Measurements from ENCODE around the gene NFKBIL1. TPM values are rescaled to one million over a fixed set of nuclear protein-coding genes. Genes with fewer than 3 reads are reported as not detected.
"Not testable (repeated sequence)": the region's sequence is repeated elsewhere in the genome, so short reads cannot be mapped to it uniquely, and the experiment has no call there.

NFKBIL1 gene, protein sequence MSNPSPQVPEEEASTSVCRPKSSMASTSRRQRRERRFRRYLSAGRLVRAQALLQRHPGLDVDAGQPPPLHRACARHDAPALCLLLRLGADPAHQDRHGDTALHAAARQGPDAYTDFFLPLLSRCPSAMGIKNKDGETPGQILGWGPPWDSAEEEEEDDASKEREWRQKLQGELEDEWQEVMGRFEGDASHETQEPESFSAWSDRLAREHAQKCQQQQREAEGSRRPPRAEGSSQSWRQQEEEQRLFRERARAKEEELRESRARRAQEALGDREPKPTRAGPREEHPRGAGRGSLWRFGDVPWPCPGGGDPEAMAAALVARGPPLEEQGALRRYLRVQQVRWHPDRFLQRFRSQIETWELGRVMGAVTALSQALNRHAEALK
- total RNA-seq, result 10 to 100 TPM in 1 of 2 donors, 1 to 10 TPM in 1; 5.6 to 27.0 TPM

DNA sequence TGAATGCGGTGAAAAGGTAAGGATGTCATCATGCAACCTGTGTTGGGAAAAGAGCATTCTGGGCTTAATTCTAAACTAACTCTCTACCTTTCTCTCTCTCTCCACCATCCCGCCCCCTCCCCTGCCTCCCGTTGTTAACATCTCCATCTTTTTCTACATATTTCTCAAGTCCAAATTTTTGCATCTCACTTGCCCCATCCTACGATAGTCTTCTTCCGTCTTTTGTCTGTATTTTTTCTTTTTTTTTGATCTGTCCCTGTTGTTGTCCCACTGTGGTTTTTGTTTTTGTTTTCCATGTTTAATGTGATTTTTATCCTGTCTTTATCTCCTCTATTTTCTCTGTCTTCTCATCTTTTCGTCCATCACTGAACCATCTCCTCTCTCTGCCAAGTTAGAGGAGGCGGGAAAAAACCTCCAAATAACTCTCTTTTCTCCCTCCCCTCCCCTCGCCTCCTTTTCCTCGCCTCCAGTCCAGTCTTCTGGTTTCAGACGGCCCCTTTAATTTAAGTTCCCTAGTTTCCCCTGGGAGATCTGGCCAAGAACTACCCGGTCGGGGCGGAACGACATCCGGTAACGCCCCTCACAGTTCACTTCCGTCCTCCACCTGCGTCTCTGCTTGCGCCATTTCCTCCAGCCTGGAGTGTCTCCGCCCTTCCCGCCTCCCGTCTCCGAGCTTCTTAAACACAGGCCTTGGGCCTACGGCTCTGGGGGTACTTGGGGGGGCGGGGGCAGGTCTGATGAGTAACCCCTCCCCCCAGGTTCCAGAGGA lies at the start of gene NFKBIL1:
Gene NFKBIL1, plus strand, starts transcription at position 651 of the 769 bp plus-strand sequence. Its CDS starts 87 bp downstream, at position 738.
- peak; percentile 93 to 96 (median 94) for DNase-seq
- H3K4me1 ChIP-seq, result peaks cover 30% of the 10 kb centered on the region
- peak within 1 kb of the TSS; percentile 56 to 85 (median 71) for H3K27ac ChIP-seq
- H3K27me3 ChIP-seq, result no peaks in the 10 kb centered on the region
- no peaks in the 10 kb centered on the region for H3K9me3 ChIP-seq
- peaks cover 0 to 3% of the 10 kb centered on the region in 2 donors for H3K36me3 ChIP-seq (replicated peaks in 1 of 2; ENCODE audit: insufficient read depth in 1 of 2, low read depth in 2 of 2)
- peak within 1 kb of the TSS; percentile 15 to 21 for H3K4me3 ChIP-seq
- TF ChIP-seq CTCF (IDR thresholded peaks at IDR 0.05) (peak in 2 of 7 experiments; percentile 2 to 3), POLR2A (IDR thresholded peaks at IDR 0.05) (peak in 2 of 3 donors; percentile 49 to 50)
- intact Hi-C loops (cut with DNase I), result loop anchor here (5.0 kb wide), 1 partner anchor 50 kb away; no protein-coding TSS in a partner anchor
- WGBS, 2 donors, result 1% methylated on average over 24 to 25 of the region's 25 CpGs
- peak; percentile 94 for ATAC-seq

DNA sequence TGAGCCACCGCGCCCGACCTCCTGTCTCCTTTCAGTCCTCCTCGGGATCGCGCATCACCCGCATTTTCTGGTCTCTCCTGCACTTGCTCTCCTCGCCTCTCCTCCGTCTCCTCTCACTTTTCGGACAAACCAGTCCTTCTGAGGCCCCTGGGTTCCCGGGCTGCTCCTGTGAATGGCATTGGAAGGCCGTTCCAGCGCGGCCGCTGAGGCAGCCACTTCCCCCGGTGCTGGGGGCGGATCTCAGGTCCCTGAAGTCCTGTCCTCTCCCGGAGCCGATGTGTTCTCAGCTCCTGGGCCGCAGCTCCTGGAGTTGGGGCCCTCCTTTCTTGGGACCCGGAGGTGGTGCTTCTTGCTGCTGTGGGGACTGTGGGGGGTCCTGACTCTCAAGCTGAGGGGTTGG lies 48.7 kb upstream of the NFKBIL1 start:
- peaks cover 23% of the 10 kb centered on the region for H3K4me1 ChIP-seq
- intact Hi-C loops (cut with DNase I), result loop anchor here (10.0 kb wide), 1 partner anchor 96 kb away; the partner anchor contains the start of gene NCR3
- TF ChIP-seq CTCF (IDR thresholded peaks at IDR 0.05), result no peak
- TF ChIP-seq POLR2A (IDR thresholded peaks at IDR 0.05), result no peak
- WGBS, 2 donors, result 19 to 25% methylated on average over 19 to 20 of the region's 21 CpGs
- H3K36me3 ChIP-seq (replicated peaks in 1 of 2; ENCODE audit: insufficient read depth in 1 of 2, low read depth in 2 of 2), result no peaks in the 10 kb centered on the region
- DNase-seq (peak in 1 of 4 donors; percentile 23), ATAC-seq (no peak)
- H3K27me3 ChIP-seq, result no peaks in the 10 kb centered on the region
- no peak overlapping the region for H3K27ac ChIP-seq
- no peak overlapping the region for H3K4me3 ChIP-seq
- H3K9me3 ChIP-seq, result no peaks in the 10 kb centered on the region

- WGBS, 2 donors, result 94% methylated on average over 2 of the region's 2 CpGs; no CpG with 5 or more reads in 1 of the 2 donors
- peaks cover 17% of the 10 kb centered on the region for H3K4me1 ChIP-seq
- not testable (repeated sequence) for DNase-seq; H3K4me3 ChIP-seq; H3K36me3 ChIP-seq (replicated peaks in 1 of 2; ENCODE audit: insufficient read depth in 1 of 2, low read depth in 2 of 2); H3K9me3 ChIP-seq; ATAC-seq; H3K27ac ChIP-seq; H3K27me3 ChIP-seq
- intact Hi-C loops (cut with DNase I), result loop anchor here (10.0 kb wide), 1 partner anchor 95 kb away; the partner anchor contains the start of gene NCR3
These were observed 47.8 kb upstream of the NFKBIL1 start for GRCh38 chr6:31499648-31500047.

DNA sequence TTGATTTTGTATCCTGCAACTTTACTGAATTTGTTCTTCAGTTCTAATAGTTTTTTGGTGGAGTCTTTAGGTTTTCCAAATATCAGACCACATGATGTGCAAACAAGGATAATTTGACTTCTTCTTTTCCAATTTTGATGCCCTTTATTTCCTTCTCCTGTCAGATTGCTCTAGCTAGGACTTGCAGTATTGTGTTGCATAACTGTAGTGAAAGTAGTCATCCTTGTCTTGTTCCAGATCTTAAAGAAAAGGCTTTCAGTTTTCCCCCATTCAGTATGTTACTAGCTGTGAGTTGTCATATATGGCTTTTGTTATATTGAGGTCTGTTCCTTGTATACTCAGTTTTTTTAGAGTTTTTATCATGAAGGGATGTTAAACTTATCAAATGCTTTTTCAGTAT lies 44.8 kb upstream of the NFKBIL1 start:
- H3K4me3 ChIP-seq, result no peak overlapping the region
- no peak overlapping the region for H3K27ac ChIP-seq
- H3K9me3 ChIP-seq, result no peaks in the 10 kb centered on the region
- intact Hi-C loops (cut with DNase I), result no loop called here
- H3K36me3 ChIP-seq (replicated peaks in 1 of 2; ENCODE audit: insufficient read depth in 1 of 2, low read depth in 2 of 2), result no peaks in the 10 kb centered on the region
- no peaks in the 10 kb centered on the region for H3K27me3 ChIP-seq
- TF ChIP-seq POLR2A (IDR thresholded peaks at IDR 0.05) (no peak), CTCF (IDR thresholded peaks at IDR 0.05) (no peak)
- H3K4me1 ChIP-seq, result peaks cover 12% of the 10 kb centered on the region
- ATAC-seq (no peak), DNase-seq (no peak)

GRCh38 chr6:31509036-31509435 lies 38.4 kb upstream of the NFKBIL1 start:
- WGBS, 2 donors, result 46 to 100% methylated on average over 1 to 2 of the region's 2 CpGs
- H3K4me1 ChIP-seq; intact Hi-C loops (cut with DNase I); DNase-seq; H3K36me3 ChIP-seq (replicated peaks in 1 of 2; ENCODE audit: insufficient read depth in 1 of 2, low read depth in 2 of 2); H3K27ac ChIP-seq; H3K4me3 ChIP-seq; H3K9me3 ChIP-seq; ATAC-seq; H3K27me3 ChIP-seq: not testable (repeated sequence)

Data from body of pancreas (tissue), 4 donors.